HepG2 (cell line): Measurements from ENCODE around the gene SMIM14. TPM values are rescaled to one million over a fixed set of nuclear protein-coding genes. Genes with fewer than 3 reads are reported as not detected.

Source experiments
- ATF7 ChIP-seq, 2 experiments: fragments of 450-650 bp in 1 of 2; sonication (generic) in 1 of 2; formaldehyde crosslinking in 1 of 2; IDR thresholded peaks; 2 replicates each; pipeline versions ENCODE4 v1.4.0 to v1.6.1; 2016 to 2020; ENCODE audit warnings: antibody characterized with exemption in 1 of 2, mild to moderate bottlenecking in 1 of 2, missing genetic modification reagents in 1 of 2
- CBX5 ChIP-seq: sonication (generic); formaldehyde crosslinking; IDR thresholded peaks from 2 replicates; pipeline ENCODE4 v1.4.0; 2020; ENCODE audit warnings: missing genetic modification reagents, borderline replicate concordance
- CENPBD1 ChIP-seq: sonication (generic); formaldehyde crosslinking; IDR thresholded peaks from 2 replicates; pipeline ENCODE4 v1.8.0; 2022; ENCODE audit warnings: missing genetic modification reagents, low read depth, mild to moderate bottlenecking, borderline replicate concordance
- FOXO1 ChIP-seq: sonication (generic); formaldehyde crosslinking; IDR thresholded peaks from 2 replicates; pipeline ENCODE4 v1.4.0; 2020; ENCODE audit warnings: missing genetic modification reagents
- HHEX ChIP-seq: IDR thresholded peaks from 2 replicates; pipeline ENCODE4 v1.6.1; 2016; ENCODE audit warnings: control low read depth
- JUN ChIP-seq: sonication (generic); formaldehyde crosslinking; IDR thresholded peaks from 2 replicates; pipeline ENCODE4 v1.4.0; 2020; ENCODE audit warnings: mild to moderate bottlenecking, missing genetic modification reagents
- KDM3A ChIP-seq: IDR thresholded peaks from 2 replicates; pipeline ENCODE4 v1.6.1; 2018; ENCODE audit warnings: low read depth, missing compliant biosample characterization
- MED13 ChIP-seq: sonication (generic); formaldehyde crosslinking; IDR thresholded peaks from 2 replicates; pipeline ENCODE4 v1.5.0; 2020; ENCODE audit warnings: missing genetic modification reagents
- MLLT10 ChIP-seq: sonication (generic); formaldehyde crosslinking; IDR thresholded peaks from 2 replicates; pipeline ENCODE4 v1.4.0; 2020; ENCODE audit warnings: missing genetic modification reagents
- PCBP2 ChIP-seq: fragments of 200-400 bp; formaldehyde crosslinking; optimal IDR thresholded peaks from 2 replicates; pipeline ENCODE3; 2018; ENCODE audit warnings: low read length, low read depth; ENCODE audit not compliant: poor library complexity, severe bottlenecking
- POLR2A ChIP-seq, 2 experiments: IDR thresholded peaks; 2 replicates each; pipeline ENCODE4 v1.6.1; 2011; ENCODE audit warnings: low read depth in 2 of 2, low read length in 2 of 2, mild to moderate bottlenecking in 1 of 2, moderate library complexity in 1 of 2; ENCODE audit not compliant: insufficient read depth in 1 of 2
- PPARG ChIP-seq: conservative IDR thresholded peaks from 2 replicates; pipeline ENCODE4 v1.6.1; 2016; ENCODE audit warnings: missing biosample characterization, missing genetic modification reagents
- REST ChIP-seq, 2 experiments: IDR thresholded peaks; 2 replicates each; pipeline ENCODE4 v1.6.1; 2011 to 2012; ENCODE audit warnings: low read length in 2 of 2, borderline replicate concordance in 1 of 2, low read depth in 1 of 2, mild to moderate bottlenecking in 1 of 2, moderate library complexity in 1 of 2
- THYN1 ChIP-seq: sonication (generic); formaldehyde crosslinking; IDR thresholded peaks from 2 replicates; pipeline ENCODE4 v1.8.1; 2023; ENCODE audit warnings: low read depth, mild to moderate bottlenecking, moderate library complexity, missing genetic modification reagents, borderline replicate concordance
- XBP1 ChIP-seq: sonication (generic); formaldehyde crosslinking; IDR thresholded peaks from 2 replicates; pipeline ENCODE4 v1.5.0; 2020; ENCODE audit warnings: missing genetic modification reagents
- ZKSCAN1 ChIP-seq: fragments of 150-350 bp; IDR thresholded peaks from 2 replicates; pipeline ENCODE4 v1.6.1; 2014; ENCODE audit warnings: low read length
- ZNF18 ChIP-seq: sonication (generic); formaldehyde crosslinking; IDR thresholded peaks from 2 replicates; pipeline ENCODE4 v1.8.0; 2022; ENCODE audit warnings: mild to moderate bottlenecking, missing genetic modification reagents; ENCODE audit not compliant: insufficient replicate concordance
- ZNF235 ChIP-seq: sonication (generic); formaldehyde crosslinking; IDR thresholded peaks from 2 replicates; pipeline ENCODE4 v1.8.1; 2023; ENCODE audit warnings: mild to moderate bottlenecking, missing genetic modification reagents, borderline replicate concordance
- ZNF24 ChIP-seq: fragments of 450-650 bp; IDR thresholded peaks from 2 replicates; pipeline ENCODE4 v1.6.1; 2017; ENCODE audit warnings: antibody characterized with exemption, mild to moderate bottlenecking
- ZNF317 ChIP-seq: sonication (generic); formaldehyde crosslinking; IDR thresholded peaks from 2 replicates; pipeline ENCODE4 v1.5.0; 2020; ENCODE audit warnings: mild to moderate bottlenecking, missing genetic modification reagents
- ZNF326 ChIP-seq: sonication (generic); formaldehyde crosslinking; IDR thresholded peaks from 2 replicates; pipeline ENCODE4 v1.4.0; 2020; ENCODE audit warnings: missing genetic modification reagents, borderline replicate concordance
- ZNF761 ChIP-seq: sonication (generic); formaldehyde crosslinking; conservative IDR thresholded peaks from 2 replicates; pipeline ENCODE4 v1.4.0; 2020; ENCODE audit warnings: mild to moderate bottlenecking, missing genetic modification reagents
- ZSCAN30 ChIP-seq: sonication (generic); formaldehyde crosslinking; IDR thresholded peaks from 2 replicates; pipeline ENCODE4 v1.5.0; 2020; ENCODE audit warnings: mild to moderate bottlenecking, missing genetic modification reagents
- ZUFSP ChIP-seq: sonication (generic); formaldehyde crosslinking; IDR thresholded peaks from 2 replicates; pipeline ENCODE4 v1.9.0; 2021; ENCODE audit warnings: missing genetic modification reagents, mild to moderate bottlenecking, borderline replicate concordance
- polyA plus RNA-seq, 8 experiments: library from polyadenylated mRNA; depleted of rRNA in 3 of 8; stranded (reverse) in 7 of 8; unstranded in 1 of 8; fragments of >200 nt; fragmentation: Illumina TruSeq in 4 of 8; extraction: Trizol in 4 of 8; gene quantifications; 2 replicates each; pipeline versions ENCODE4 v1.2.1 to v1.2.3, GENCODE V29; 2011 to 2016; ENCODE audit warnings: low read depth in 4 of 8, missing spikeins in 1 of 8, mixed read lengths in 1 of 8; ENCODE audit not compliant: insufficient read depth in 1 of 8
- total RNA-seq, 5 experiments: library from RNA; depleted of rRNA; stranded (reverse); fragments of >200 nt; fragmentation: Illumina TruSeq; extraction: Trizol; gene quantifications; 2 replicates each; pipeline ENCODE4 v1.2.3, GENCODE V29; 2016; ENCODE audit warnings: low read depth in 1 of 5

SMIM14 gene
- total and polyA plus RNA-seq, 2 of the 13 experiments (the other 11 are each of a cell fraction or from before 2014, with no cell fraction given) = 16.3 to 28.1 TPM

- TF ChIP-seq ZNF18 (CRISPR knock-in tag) = no peak
- peak in 1 of 2 experiments; percentile 54; a peak in 1 of 4 replicates for TF ChIP-seq REST (IDR thresholded peaks at IDR 0.05; ENCODE audit: borderline replicate concordance in 1 of 2, low read depth in 1 of 2, low read length in 2 of 2)
- TF ChIP-seq MED13 (CRISPR knock-in tag) = peak; percentile 97
- peak in 1 of 2 experiments; percentile 33; a peak in 1 of 4 replicates for TF ChIP-seq POLR2A (IDR thresholded peaks at IDR 0.05; ENCODE audit: insufficient read depth in 1 of 2, low read depth in 2 of 2, low read length in 2 of 2)
- TF ChIP-seq ZSCAN30 (CRISPR knock-in tag) = no peak
- TF ChIP-seq ZNF317 (CRISPR knock-in tag) = peak; percentile 77
- TF ChIP-seq PPARG (CRISPR knock-in tag) = peak; percentile 86
- TF ChIP-seq ZNF326 (CRISPR knock-in tag) = no peak
- peak; percentile 67; the same call in 1 of the 2 replicates for TF ChIP-seq ZNF761
- TF ChIP-seq ZNF24 = 0 out of 2 replicates have a peak, but pooled peaks have one; percentile 15
- TF ChIP-seq PCBP2 = no peak
- TF ChIP-seq CENPBD1 (CRISPR knock-in tag) = no peak
- no peak for TF ChIP-seq THYN1 (CRISPR knock-in tag)
- TF ChIP-seq JUN (CRISPR knock-in tag) = peak; percentile 74; the same call in 1 of the 2 replicates
- peak; percentile 79 for TF ChIP-seq HHEX
- TF ChIP-seq ZNF235 (CRISPR knock-in tag) = no peak
- peak; percentile 60; the same call in 1 of the 2 replicates for TF ChIP-seq CBX5 (CRISPR knock-in tag)
- peak; percentile 37; the same call in 1 of the 2 replicates for TF ChIP-seq MLLT10 (CRISPR knock-in tag)
- TF ChIP-seq ZUFSP (CRISPR knock-in tag) = no peak
- TF ChIP-seq ATF7 (IDR thresholded peaks at IDR 0.05) = 0 out of 2 replicates have a peak, but pooled peaks have one; percentile 7
- no peak for TF ChIP-seq ATF7 (CRISPR knock-in tag; IDR thresholded peaks at IDR 0.05)
- TF ChIP-seq FOXO1 (CRISPR knock-in tag) = peak; percentile 87
- TF ChIP-seq XBP1 (CRISPR knock-in tag) = no peak
- no peak for TF ChIP-seq ZKSCAN1
- peak; percentile 87; the same call in 1 of the 2 replicates for TF ChIP-seq KDM3A (CRISPR knock-in tag)
These were observed 123.7 kb downstream of the SMIM14 start (continued) for GRCh38 chr4:39514888-39515401.
